Activated naive CD4-positive, alpha-beta T cell treated with anti-CD3 and anti-CD28 coated beads, Interleukin-2, amount 50 U/mL, for 72 hours (primary cell): ENCODE measurements around the gene QTRT2. TPM values are rescaled to one million over a fixed set of nuclear protein-coding genes. Genes with fewer than 3 reads are reported as not detected.

Experiments
- ATAC-seq, 2 donors: fragments of 150-1000 bp; cut with Tn5 transposase; 2 replicates each; pipeline ENCODE4 v1.10.0; 2021; ENCODE audit warnings: mild to moderate bottlenecking in 2 of 2, moderate library complexity in 2 of 2
- DNase-seq, 2 donors: peaks; one replicate each; pipeline ENCODE4 v3.0.0; 2021 to 2022; ENCODE audit warnings: low spot score in 2 of 2
- H3K27ac Mint-ChIP-seq, 2 donors: one replicate each; pipeline ENCODE4 v1.8.0; 2022; ENCODE audit warnings: mild to moderate bottlenecking in 2 of 2, mixed read lengths in 2 of 2
- H3K36me3 Mint-ChIP-seq, 2 donors: one replicate each; pipeline ENCODE4 v1.8.0; 2022; ENCODE audit warnings: mixed read lengths in 2 of 2
- H3K9me3 Mint-ChIP-seq, 2 donors: one replicate each; pipeline ENCODE4 v1.8.0; 2022; ENCODE audit warnings: mixed read lengths in 2 of 2
- total RNA-seq, 2 donors: library from RNA; stranded (reverse); gene quantifications; one replicate each; pipeline ENCODE4 v1.2.3, GENCODE V29; 2022

Gene QTRT2
- total RNA-seq, 2 donors from 2014 or later: 28.9 to 38.0 TPM

- ATAC-seq (no peak), DNase-seq (no peak)
- Mint-ChIP-seq H3K9me3 (no peaks in the 10 kb centered on the region), H3K27ac (no peak overlapping the region), H3K36me3 (no peaks in the 10 kb centered on the region)
Measured at GRCh38 chr3:114103181-114103580, 46.6 kb downstream of the QTRT2 start.

GRCh38 chr3:114103858-114104257 lies 47.3 kb downstream of the QTRT2 start:
- H3K9me3 Mint-ChIP-seq: no peaks in the 10 kb centered on the region
- ATAC-seq (no peak), DNase-seq (no peak)
- H3K27ac Mint-ChIP-seq: no peak overlapping the region
- H3K36me3 Mint-ChIP-seq: no peaks in the 10 kb centered on the region

- Mint-ChIP-seq H3K27ac (no peak overlapping the region), H3K36me3 (no peaks in the 10 kb centered on the region), H3K9me3 (no peaks in the 10 kb centered on the region)
- no peak for ATAC-seq
- no peak for DNase-seq
Measured at GRCh38 chr3:114104414-114104813, 47.9 kb downstream of the QTRT2 start.

GRCh38 chr3:114108137-114108536 lies 51.6 kb downstream of the QTRT2 start:
- no peak for ATAC-seq
- Mint-ChIP-seq H3K36me3 (no peaks in the 10 kb centered on the region), H3K27ac (no peak overlapping the region), H3K9me3 (no peaks in the 10 kb centered on the region)
- no peak for DNase-seq

- no peak for ATAC-seq
- Mint-ChIP-seq H3K9me3 (no peaks in the 10 kb centered on the region), H3K27ac (no peak overlapping the region), H3K36me3 (no peaks in the 10 kb centered on the region)
- no peak for DNase-seq
Measured at GRCh38 chr3:114110439-114110838, 53.9 kb downstream of the QTRT2 start.

GRCh38 chr3:114111060-114111770 lies 54.7 kb downstream of the QTRT2 start:
- no peak for ATAC-seq
- no peak overlapping the region for H3K27ac Mint-ChIP-seq

GRCh38 chr3:114112696-114113095 lies 56.2 kb downstream of the QTRT2 start:
- ATAC-seq (no peak), DNase-seq (no peak)
- Mint-ChIP-seq H3K9me3 (no peaks in the 10 kb centered on the region), H3K36me3 (no peaks in the 10 kb centered on the region), H3K27ac (no peak overlapping the region)

More at GRCh38 chr3:114111060-114111770, 54.7 kb downstream of the QTRT2 start:
- Mint-ChIP-seq H3K36me3 (no peaks in the 10 kb centered on the region), H3K9me3 (no peaks in the 10 kb centered on the region)
- DNase-seq: no peak

GRCh38 chr3:114114719-114115118 lies 58.2 kb downstream of the QTRT2 start:
- Mint-ChIP-seq H3K36me3 (no peaks in the 10 kb centered on the region), H3K9me3 (no peaks in the 10 kb centered on the region), H3K27ac (no peak overlapping the region)
- no peak for DNase-seq
- ATAC-seq: no peak

- DNase-seq (no peak), ATAC-seq (no peak)
- Mint-ChIP-seq H3K27ac (no peak overlapping the region), H3K9me3 (no peaks in the 10 kb centered on the region), H3K36me3 (no peaks in the 10 kb centered on the region)
Measured at GRCh38 chr3:114115143-114115542, 58.6 kb downstream of the QTRT2 start.

- no peak overlapping the region for H3K27ac Mint-ChIP-seq
- no peaks in the 10 kb centered on the region for H3K36me3 Mint-ChIP-seq
- DNase-seq: no peak
- ATAC-seq: no peak
- H3K9me3 Mint-ChIP-seq: no peaks in the 10 kb centered on the region
Measured at GRCh38 chr3:114119776-114120175, 63.2 kb downstream of the QTRT2 start.

- Mint-ChIP-seq H3K27ac (no peak overlapping the region), H3K36me3 (no peaks in the 10 kb centered on the region), H3K9me3 (no peaks in the 10 kb centered on the region)
- DNase-seq (no peak), ATAC-seq (no peak)
Measured at GRCh38 chr3:114120211-114120610, 63.7 kb downstream of the QTRT2 start.

- Mint-ChIP-seq H3K36me3 (no peaks in the 10 kb centered on the region), H3K27ac (no peak overlapping the region), H3K9me3 (no peaks in the 10 kb centered on the region)
- no peak for ATAC-seq
- no peak for DNase-seq
Measured at GRCh38 chr3:114122027-114122709, 65.6 kb downstream of the QTRT2 start.

- no peak for ATAC-seq
- no peaks in the 10 kb centered on the region for H3K36me3 Mint-ChIP-seq
- no peak for DNase-seq
- H3K27ac Mint-ChIP-seq: no peak overlapping the region
- H3K9me3 Mint-ChIP-seq: no peaks in the 10 kb centered on the region
Measured at GRCh38 chr3:114126461-114126860, 69.9 kb downstream of the QTRT2 start.

- H3K9me3 Mint-ChIP-seq: no peaks in the 10 kb centered on the region
- H3K36me3 Mint-ChIP-seq: no peaks in the 10 kb centered on the region
- ATAC-seq (no peak), DNase-seq (no peak)
- no peak overlapping the region for H3K27ac Mint-ChIP-seq
Measured at GRCh38 chr3:114127517-114127916, 71.0 kb downstream of the QTRT2 start.

GRCh38 chr3:114128231-114128630 lies 71.7 kb downstream of the QTRT2 start:
- no peak for DNase-seq
- H3K27ac Mint-ChIP-seq: no peak overlapping the region
- no peaks in the 10 kb centered on the region for H3K36me3 Mint-ChIP-seq
- peak; percentile 28 to 67 for ATAC-seq
- H3K9me3 Mint-ChIP-seq: no peaks in the 10 kb centered on the region

- Mint-ChIP-seq H3K27ac (no peak overlapping the region), H3K36me3 (no peaks in the 10 kb centered on the region), H3K9me3 (no peaks in the 10 kb centered on the region)
- ATAC-seq (no peak), DNase-seq (no peak)
Measured at GRCh38 chr3:114128826-114129225, 72.3 kb downstream of the QTRT2 start.

- H3K9me3 Mint-ChIP-seq: no peaks in the 10 kb centered on the region
- DNase-seq (no peak), ATAC-seq (no peak)
- H3K27ac Mint-ChIP-seq: no peak overlapping the region
- H3K36me3 Mint-ChIP-seq: no peaks in the 10 kb centered on the region
Measured at GRCh38 chr3:114132500-114132899, 76.0 kb downstream of the QTRT2 start.

GRCh38 chr3:114133947-114134346 lies 77.4 kb downstream of the QTRT2 start:
- DNase-seq (no peak), ATAC-seq (no peak)
- Mint-ChIP-seq H3K9me3 (no peaks in the 10 kb centered on the region), H3K36me3 (no peaks in the 10 kb centered on the region), H3K27ac (no peak overlapping the region)
